ENCODE data around the gene OPN4. TPM values are rescaled to one million over a fixed set of nuclear protein-coding genes. Genes with fewer than 3 reads are reported as not detected.

Gene OPN4
- total RNA-seq, 2 donors from 2014 or later: not detected

DNA sequence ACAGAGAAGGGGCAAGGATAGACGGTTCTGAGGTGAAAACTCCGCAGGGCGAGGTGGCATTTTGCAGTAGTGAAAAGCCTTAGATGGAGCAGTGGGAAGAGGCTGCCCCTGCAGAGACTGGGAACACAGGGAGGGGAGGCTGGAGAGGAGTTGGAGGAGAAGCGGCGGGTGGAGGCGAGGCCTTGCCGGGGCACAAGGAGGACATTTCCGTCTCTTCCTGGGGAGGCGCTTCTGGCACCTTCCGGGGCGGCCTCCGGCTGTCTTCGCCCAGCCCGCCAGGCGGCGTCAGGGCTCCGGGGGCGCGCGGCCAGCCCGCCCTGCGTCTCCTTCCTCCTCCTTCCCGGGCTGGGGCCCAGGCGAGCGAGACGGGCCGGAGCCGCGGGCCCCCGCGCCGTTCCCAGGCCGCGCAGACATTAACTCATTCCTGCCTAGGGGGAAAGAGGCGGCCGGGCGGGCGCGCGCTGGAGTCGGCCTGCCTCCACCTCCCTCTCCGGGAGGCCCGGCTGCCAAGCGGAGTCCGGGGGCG lies 56.7 kb downstream of the OPN4 start:
- no peaks in the 10 kb centered on the region for H3K27me3 Mint-ChIP-seq
- peak; percentile 95 for ATAC-seq
- peak overlapping the region; percentile 84 for H3K4me3 Mint-ChIP-seq
- H3K27ac Mint-ChIP-seq: peak overlapping the region; percentile 88 to 96
- peak; percentile 91 for DNase-seq (ENCODE audit: low spot score)
- H3K36me3 Mint-ChIP-seq: no peaks in the 10 kb centered on the region
- no peaks in the 10 kb centered on the region for H3K9me3 Mint-ChIP-seq
- H3K4me1 Mint-ChIP-seq (ENCODE audit: low read depth in 2 of 2): peaks cover 12 to 18% of the 10 kb centered on the region in 2 donors

DNA sequence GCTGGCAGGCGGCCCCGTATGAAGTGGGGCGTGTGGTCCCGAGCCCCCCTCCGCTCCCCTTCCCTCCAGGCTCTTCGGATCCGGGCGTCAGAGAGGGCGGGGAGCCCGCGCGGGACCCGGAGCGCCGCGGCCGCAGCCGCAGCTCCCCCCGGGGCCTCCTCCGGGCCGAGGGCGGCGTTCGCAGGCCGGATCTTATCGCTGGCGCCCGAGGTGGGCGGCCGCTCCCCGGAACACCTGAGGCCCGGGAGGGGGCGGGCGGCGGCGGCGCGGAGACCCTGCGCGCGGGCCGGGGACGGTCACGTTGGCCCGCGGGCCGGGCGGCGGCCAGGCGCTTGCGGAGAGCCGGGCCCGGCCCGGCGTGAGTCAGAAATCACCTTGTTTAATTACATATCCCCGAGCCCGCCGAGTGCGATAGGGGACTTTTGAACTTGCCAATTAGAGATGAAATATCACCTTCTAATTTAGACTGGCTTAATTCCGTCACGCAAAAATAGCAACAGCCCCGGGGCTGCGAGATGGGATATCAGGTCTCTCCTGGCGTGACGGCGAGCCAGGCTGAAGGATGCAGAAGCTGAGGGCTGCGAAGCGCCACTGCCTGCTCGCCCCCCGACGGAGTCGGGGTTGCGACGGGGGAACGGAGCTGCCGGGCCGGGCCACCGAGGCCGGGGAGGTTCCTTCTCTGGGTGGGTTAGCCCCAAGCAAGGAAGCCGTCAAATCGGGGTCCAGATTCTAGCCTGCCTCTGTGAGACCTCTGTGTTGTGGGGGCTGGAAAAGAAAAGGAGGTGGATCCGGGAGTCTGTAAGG lies 57.4 kb downstream of the OPN4 start:
- Mint-ChIP-seq H3K4me1 (ENCODE audit: low read depth in 2 of 2) (peaks cover 12 to 16% of the 10 kb centered on the region in 2 donors), H3K27me3 (no peaks in the 10 kb centered on the region), H3K27ac (peak overlapping the region; percentile 69 to 73), H3K36me3 (no peaks in the 10 kb centered on the region), H3K9me3 (no peaks in the 10 kb centered on the region), H3K4me3 (peak overlapping the region; percentile 78)
- peak; percentile 62 to 63 for ATAC-seq
- no peak for DNase-seq (ENCODE audit: low spot score)

DNA sequence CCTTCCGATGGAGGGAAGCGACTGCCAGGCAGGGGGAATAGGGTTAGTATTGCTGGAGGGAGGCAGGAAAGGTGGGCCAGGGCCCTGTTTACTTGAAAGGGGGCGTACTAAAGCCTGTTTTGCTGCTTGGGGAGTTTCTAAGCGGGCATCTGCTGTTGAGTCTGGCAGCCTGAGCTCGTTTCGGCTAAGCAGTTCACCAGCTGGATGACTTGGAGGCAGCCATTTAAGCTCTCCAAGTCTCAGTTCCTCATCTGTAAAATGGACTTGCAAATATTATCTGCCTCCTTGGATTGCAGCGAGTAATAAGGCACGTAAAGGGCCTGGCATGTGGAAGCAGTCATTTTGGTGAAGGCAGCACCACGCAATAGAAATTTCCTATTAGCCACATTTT lies 58.0 kb downstream of the OPN4 start:
- Mint-ChIP-seq H3K4me3 (peak overlapping the region; percentile 78), H3K9me3 (no peaks in the 10 kb centered on the region), H3K36me3 (no peaks in the 10 kb centered on the region), H3K4me1 (ENCODE audit: low read depth in 2 of 2) (peaks cover 12 to 13% of the 10 kb centered on the region in 2 donors), H3K27ac (peak overlapping the region; percentile 69 to 73), H3K27me3 (no peaks in the 10 kb centered on the region)
- ATAC-seq (no peak), DNase-seq (ENCODE audit: low spot score) (no peak)

DNA sequence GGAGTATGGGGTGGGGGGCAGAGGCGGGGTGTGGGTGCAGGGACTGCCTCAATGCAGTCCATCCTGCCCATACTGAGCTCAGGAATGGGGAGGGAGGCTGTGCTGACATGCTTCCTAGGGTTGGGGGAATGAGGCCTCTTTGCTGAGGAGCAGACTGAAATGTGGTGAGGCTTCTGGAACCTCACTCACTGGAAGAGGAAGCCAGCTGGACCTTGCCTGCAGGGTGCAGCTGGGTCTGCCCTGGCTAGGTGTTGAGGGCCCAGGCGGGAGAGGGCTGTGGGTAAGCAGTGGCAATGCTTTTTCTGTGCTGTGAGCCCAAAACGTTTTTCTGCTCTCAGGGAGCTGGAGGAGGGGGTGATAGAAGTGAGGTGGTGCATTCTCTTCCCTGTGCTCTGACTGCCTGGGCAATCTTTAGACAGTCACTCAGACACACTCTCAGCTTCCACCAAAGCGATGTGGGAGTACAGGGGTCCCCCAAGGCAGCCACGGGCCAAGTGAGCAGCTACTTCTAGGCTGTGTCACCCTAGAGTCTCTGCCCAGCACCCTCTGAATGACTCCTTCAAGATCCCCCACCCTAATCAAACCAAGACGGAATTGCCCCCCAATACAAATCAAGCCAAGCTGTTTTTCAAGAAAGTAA lies 60.9 kb downstream of the OPN4 start:
- ATAC-seq (no peak), DNase-seq (ENCODE audit: low spot score) (no peak)
- peaks cover under 1 to 3% of the 10 kb centered on the region in 2 donors for H3K27me3 Mint-ChIP-seq
- H3K4me3 Mint-ChIP-seq: no peak overlapping the region
- H3K36me3 Mint-ChIP-seq: no peaks in the 10 kb centered on the region
- H3K27ac Mint-ChIP-seq: no peak overlapping the region
- H3K4me1 Mint-ChIP-seq (ENCODE audit: low read depth in 2 of 2): peaks cover 9 to 12% of the 10 kb centered on the region in 2 donors
- H3K9me3 Mint-ChIP-seq: no peaks in the 10 kb centered on the region

DNA sequence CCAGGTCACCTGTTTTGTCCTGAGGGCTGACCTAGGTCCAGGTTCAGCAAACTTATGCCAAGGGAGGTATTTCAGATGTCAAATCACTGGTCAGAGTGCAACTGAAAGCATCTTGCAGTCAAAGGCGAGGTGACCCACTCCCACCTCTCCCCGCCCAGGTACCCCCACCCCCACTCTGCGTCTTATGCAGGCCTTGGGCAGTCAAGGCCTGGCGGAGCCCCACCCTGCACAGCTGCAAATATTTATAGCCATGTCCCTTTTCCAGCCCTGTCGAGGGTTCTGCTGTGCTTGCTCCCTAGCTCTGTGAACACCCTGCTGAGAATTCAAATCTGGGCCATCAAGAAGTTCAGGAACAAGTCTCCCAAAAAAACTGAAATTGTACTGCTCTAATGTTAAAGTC lies 61.5 kb downstream of the OPN4 start:
- peaks cover 7 to 8% of the 10 kb centered on the region in 2 donors for H3K4me1 Mint-ChIP-seq (ENCODE audit: low read depth in 2 of 2)
- H3K9me3 Mint-ChIP-seq: no peaks in the 10 kb centered on the region
- no peak overlapping the region for H3K27ac Mint-ChIP-seq
- DNase-seq (ENCODE audit: low spot score): no peak
- H3K4me3 Mint-ChIP-seq: no peak overlapping the region
- no peak for ATAC-seq
- H3K27me3 Mint-ChIP-seq: peaks cover 3 to 6% of the 10 kb centered on the region in 2 donors
- no peaks in the 10 kb centered on the region for H3K36me3 Mint-ChIP-seq

Other genes with a start within 250 kb of the OPN4 start
- gene WAPL, start 132.8 kb upstream of the OPN4 start, total RNA-seq: 10 to 100 TPM; 49.2 to 59.9 TPM
- gene LDB3, start 14.0 kb downstream of the OPN4 start, total RNA-seq: not detected
- gene BMPR1A, start 102.1 kb downstream of the OPN4 start, total RNA-seq: 10 to 100 TPM in 1 of 2 donors, 1 to 10 TPM in 1; 8.2 to 11.5 TPM